COLO829 (cell line): ENCODE measurements around the gene NRBF2.
"Not testable (repeated sequence)": the region's sequence is repeated elsewhere in the genome, so short reads cannot be mapped to it uniquely, and the experiment has no call there.

ENCODE experiments used
- DNase-seq: peaks from one replicate; pipeline ENCODE4 v3.0.0; 2012; ENCODE audit warnings: low spot score

NRBF2 gene

DNA sequence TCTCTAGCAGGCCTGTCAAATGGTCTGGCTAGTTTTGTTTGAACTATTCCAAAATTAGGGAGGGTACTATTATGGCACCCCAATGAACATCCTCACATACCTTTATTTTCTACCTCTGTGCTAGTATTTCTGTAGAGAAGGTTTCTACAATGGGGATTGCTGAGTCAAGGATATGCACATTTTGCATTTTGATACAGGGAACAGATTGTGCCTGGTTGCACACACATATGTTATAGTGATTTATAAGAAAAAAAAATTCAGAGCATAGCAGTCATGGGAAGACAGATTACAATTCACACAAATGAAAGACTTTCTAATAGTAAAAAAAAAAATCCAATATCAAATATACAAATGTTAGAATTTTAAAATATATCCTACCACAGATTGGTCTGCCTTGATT, 14.1 kb upstream of the NRBF2 start:
- no peak for DNase-seq

DNA sequence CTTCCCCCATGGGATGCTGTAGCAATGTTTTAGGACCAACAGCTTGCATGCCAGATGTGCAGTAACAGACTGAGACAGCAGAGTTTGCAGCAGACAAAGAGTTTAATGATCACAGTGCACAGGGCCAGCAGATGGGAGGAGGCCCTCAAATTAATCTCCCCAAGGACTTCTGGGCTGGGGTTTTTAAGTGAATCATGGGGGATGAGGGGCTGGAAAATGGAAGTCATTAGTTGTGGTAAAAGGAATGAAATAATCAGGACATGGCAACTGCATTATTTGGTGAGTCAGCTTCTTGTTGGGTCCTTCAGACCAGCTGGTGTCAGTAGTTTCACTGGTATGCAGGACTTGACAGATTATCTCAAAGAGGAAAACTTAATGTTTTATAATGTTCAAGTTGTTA, 12.6 kb upstream of the NRBF2 start:
- no peak for DNase-seq

DNA sequence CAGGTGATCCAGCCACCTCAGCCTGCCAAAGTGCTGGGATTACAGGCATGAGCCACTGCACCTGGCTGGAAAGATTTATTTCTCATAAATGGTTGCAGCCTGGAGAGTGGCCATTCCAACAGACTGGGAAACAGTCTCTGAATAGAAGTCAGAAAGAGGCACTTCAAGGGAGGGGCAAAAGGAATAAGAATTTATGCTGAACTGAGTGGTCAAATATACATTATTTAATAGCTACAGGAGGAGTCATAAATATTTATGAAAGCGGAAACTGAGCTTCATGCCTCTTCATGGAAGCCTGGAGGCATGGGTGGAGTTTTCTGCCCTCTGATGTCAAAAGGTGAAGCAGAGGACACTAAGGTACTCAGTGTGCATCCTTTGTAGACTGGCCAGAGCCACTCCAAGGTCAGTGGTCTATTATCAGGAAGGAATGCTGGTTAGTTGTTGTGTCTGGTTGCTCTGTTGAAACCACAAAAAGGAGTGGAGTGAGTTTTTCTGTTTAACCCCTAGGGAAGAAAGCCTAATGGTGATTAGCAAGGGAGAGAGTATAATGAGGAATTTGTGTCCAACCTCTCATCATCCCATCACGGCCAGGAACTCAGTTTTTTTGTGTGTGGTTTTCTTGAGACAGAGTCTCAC, 9.3 kb upstream of the NRBF2 start:
- DNase-seq = no peak

DNA sequence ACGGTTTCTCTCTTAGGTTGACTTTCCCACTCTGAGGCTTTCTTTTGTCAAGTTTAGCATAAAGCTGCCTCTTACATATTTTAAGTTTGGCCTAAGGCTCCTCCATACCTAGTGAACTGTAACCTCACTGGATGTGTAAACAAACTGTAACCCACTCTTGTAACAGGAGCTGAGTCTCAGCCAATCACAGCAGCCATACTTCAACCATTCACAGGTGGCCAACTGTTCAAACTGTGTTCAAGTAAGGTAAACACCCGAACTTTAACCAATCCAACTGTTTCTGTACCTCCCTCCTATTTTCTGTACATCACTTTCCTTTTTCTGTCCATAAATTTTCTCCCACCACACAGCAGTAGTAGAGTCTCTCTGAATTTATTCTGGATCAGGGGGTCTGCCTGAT, 7.7 kb upstream of the NRBF2 start:
- DNase-seq = no peak

DNA sequence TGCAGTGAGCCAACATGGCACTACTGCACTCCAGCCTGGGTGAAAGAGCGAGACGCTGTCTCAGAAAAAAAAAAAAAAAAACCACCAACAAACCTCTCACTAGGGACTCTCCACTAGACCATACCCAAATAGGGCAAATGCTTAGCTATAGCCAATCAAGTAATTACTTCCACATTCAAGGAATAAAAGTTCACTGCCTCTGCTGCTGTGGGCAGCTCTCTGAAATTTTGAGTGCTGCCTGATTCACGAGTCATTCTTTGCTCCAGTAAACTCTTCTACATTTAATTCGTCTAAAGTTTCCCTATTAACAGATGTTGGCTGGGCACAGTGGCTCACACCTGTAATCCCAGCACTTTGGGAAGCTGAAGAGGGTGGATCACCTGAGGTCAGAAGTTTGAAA, 4.7 kb upstream of the NRBF2 start:
- no peak for DNase-seq

DNA sequence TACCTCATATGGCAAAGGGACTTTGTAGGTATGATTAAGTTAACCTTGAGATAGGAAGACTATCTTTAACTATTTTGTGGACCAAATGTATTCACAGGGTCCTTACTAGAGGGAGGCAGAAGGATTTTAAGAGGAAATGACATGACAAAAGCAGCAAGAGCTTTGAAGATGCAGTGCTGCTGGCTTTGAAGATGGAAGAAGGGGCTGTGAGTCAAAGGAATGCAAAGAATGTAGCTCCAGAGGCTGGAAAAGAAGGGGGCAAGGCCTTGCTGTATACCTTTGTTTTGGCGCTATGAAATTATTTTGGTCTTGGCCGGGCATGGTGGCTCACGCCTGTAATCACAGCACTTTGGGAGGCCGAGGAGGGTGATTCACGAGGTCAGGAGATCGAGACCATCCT, 3.2 kb upstream of the NRBF2 start:
- DNase-seq = no peak

DNA sequence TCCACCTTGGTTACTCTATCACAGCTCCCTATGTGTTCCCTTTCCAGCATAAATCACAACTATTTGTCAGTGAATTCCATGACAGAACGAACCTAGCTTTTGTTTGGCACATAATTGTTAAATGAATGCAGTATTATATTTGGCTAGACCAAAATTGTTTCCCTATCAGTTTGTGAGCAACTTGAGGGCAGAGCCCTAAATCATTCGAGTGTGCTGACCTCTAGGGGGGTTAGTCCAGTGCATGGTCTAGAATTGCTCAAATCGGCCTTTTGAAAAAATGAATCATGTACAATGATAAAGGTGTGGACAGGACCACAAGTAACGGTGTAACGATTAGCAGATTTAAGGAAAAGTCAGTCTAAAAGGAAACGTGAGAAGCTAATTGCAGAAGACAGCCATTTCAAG, 475 bp upstream of the NRBF2 start:
- DNase-seq = no peak

DNA sequence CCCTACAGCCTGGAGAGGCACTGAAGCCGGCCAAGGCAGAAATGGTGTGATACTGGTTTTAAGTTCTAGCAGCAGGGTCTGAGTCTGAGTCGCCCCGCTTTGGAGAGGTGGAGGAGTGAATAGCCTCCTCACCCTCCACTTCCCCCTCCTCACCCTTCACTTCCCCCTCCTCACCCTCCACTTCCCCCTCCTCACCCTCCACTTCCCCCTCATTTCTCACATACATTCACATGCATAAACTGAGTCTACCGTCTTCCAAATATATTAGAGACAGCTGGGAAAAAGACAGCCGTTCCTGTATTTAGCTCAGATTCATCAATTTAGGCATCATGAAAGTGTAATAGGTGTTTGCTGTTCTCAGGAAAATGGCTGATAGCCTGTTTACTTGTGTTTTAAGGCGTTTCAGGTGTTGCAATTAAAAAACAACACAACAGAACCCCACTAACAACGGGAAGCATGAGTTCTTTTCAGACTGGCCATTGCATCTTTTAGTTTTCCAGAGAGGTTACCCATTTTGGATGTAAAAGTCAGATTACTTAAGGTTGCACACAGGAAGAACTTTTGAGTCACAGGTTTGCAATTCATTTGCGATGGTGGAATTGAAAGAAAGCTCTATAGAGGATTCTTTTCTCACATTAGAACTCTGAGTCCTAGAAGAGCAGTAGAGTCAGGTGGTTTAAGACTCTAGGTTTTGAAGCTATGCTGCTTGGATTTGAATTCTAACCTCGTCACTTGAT, 861 bp downstream of the NRBF2 start:
- DNase-seq = no peak

DNA sequence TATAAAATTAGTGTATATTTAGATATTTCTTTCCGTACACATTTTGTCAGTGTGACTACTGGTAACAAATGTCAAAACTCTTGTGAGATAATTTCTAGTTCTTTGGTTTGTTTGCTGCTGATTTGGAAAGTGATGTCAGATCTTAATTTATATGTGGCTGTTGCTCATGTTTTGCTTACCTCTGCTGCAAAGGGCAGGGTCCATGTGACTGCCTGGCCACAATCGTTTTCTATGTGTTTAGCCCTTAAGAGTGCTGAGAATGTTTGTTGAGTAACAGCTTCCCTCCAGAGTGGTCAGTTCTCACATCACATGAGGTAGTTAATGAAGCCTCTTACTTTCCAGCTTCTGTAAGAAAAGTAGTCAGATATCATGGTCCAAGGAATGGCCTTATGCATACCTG, 4.2 kb downstream of the NRBF2 start:
- DNase-seq = peak; percentile 36

DNA sequence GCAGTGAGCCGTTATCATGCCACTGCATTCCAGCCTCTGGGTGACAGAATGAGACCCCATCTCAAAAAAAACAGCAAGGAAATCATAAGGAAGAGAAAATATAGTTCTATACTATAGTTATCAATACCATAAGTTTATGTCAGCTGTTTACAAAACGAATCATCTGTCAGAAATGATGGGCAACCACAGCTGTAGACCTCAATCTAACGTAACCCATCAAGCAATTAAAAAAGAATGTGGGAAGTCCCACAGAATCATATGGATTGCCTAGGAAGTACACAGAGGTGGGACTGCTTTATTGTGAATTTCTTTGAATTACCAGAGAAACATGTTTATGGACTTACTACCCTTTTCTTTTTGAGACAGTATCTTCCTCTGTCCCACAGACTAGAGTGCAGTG, 6.9 kb downstream of the NRBF2 start:
- DNase-seq = no peak

DNA sequence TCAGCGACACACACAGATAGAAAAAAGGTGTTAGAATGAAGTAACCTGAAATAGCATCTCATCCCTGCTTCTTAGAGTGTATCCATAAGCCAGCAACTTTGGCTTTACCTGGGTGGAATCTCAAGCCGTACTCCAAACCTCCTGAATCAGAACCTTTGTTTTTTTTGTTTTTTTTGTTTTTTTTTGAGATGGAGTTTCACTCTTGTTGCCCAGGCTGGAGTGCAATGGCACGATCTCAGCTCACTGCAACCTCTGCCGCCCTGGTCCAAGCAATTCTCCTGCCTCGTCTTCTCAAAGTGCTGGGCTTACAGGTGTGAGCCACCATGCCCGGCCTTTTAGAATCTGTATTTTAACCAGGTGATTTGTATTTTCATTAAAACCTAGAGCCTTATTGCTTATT, 9.0 kb downstream of the NRBF2 start:
- DNase-seq = no peak

DNA sequence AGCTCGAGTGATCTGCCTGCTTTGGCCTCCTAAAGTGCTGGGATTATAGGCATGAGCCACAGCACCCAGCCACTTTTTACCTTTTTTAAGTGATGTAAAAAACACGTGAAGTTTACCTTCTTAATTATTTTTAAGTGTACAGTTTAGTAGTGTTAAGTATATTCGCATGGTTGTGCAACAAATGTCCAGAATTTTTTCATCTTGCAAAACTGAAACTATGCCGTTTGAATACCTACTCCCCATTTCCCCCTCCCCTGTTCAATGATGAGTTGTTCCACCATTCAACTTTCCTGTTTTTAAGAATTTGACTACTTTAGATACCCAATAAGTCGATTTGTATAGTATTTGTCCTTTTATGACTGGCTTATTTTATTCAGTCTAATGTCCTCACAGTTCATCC, 10.9 kb downstream of the NRBF2 start:
- DNase-seq = no peak

DNA sequence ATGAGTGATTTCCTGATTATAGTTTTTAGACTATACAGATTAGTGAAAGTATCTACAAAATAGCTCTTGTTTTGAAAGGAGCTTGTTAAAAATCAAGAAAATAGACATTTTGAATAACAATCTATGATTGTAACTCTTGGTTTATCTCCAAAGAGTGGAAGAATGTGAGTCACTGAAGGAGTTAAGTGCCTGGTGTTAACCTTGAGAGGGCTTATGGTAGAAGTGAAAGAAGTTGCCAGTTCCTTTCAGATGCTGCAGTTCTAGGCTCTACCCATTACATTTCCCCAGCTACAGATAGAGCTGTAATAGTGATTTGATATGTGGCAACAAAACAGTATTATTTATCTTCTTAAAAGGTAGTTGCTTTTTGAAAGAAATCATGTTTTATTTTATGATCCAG, 12.7 kb downstream of the NRBF2 start:
- DNase-seq = no peak

DNA sequence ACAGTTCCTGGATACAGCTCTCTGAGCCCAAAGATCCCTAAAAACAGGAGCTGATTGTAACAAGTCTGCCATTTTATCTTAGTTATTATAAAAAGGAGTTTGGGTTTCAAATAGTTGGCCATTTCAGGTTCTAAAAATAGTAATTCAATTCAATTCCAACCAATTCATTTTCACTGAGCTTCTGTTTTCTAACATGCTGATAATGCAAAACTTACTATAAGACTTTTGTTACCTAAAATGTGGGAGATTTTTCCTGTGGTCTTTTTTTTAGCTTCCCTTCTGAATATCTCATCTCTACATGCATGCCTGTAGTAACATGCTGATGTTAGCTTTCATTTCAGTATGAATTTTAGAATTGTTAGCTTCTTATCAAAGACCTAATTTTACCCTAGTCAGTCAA, 13.4 kb downstream of the NRBF2 start:
- no peak for DNase-seq

DNA sequence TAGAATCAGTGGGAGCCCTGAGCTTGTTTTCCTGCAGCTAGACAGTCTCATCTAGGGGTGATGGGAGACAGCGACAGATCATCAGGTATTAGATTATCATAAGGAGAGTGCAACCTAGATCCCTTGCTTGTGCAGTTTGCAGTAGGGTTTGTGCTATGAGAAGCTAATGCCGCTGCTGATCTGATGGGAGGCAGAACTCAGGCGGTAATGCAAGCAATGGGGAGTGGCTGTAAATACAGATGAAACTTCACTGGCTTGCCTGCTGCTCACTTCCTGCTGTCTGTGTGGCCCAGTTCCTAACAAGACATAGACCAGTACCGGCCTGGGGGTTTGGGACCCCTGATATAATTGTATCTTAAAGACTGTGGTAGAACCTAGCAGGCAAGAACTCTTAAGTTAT, 17.6 kb downstream of the NRBF2 start:
- DNase-seq = no peak

DNA sequence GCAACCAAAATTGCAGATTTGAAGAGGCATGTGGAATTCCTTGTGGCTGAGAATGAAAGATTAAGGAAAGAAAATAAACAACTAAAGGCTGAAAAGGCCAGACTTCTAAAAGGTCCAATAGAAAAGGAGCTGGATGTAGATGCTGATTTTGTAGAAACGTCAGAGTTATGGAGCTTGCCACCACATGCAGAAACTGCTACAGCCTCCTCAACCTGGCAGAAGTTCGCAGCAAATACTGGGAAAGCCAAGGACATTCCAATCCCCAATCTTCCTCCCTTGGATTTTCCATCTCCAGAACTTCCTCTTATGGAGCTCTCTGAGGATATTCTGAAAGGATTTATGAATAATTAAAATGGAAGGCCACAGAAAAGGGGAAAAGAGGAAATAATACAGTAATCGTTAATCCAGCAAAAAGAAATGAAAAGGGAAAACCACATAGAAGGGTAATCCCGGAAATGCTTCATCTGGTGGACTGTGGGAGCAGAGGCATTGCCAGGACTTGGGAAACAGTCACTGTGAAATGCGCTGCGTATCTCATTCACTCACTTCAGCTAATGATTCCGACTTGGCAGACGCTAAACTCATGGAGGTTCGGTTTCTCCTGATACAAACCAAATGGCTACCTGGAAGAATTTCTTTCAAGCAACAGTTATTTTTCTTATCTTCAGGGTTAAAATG, 20.9 kb downstream of the NRBF2 start:
- not testable (repeated sequence) for DNase-seq

DNA sequence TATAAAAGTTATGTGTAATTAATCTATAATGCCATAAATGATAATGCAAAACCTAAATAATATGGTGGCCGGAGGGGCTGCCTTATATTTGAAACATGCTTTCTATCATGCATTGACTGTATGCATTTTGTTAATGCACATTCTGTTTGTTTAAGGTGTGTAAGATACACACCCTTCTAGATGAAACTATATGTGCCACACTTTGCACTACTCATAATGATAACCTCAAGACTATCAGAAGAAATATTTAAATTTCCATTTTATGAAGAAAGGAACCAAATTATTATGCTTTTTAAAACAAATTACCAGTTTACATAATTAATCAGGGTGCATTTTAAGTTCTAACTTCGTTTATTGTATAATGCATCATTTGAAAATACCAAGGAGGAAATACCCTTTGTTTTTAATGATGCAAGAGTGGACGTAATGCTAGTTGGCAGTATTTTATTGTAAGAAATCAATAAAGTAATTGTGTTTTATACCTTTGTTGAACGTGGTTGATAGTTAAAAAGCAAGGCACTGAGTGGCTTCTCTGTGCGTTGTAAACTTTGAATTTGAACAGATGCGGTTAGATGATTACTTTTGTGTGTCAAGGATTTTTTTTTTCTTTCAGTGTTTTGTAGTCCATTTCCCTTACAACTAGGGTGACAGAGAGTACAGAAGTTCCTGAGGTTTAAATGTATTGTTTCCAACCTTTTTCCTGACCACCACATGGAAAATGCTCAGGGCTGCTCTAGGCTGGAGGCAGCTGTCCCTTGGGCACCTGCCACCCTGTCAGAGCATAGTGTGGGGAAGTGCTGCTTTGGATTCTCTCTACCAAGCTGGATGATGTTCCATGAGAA, 21.6 kb downstream of the NRBF2 start:
- DNase-seq = no peak

DNA sequence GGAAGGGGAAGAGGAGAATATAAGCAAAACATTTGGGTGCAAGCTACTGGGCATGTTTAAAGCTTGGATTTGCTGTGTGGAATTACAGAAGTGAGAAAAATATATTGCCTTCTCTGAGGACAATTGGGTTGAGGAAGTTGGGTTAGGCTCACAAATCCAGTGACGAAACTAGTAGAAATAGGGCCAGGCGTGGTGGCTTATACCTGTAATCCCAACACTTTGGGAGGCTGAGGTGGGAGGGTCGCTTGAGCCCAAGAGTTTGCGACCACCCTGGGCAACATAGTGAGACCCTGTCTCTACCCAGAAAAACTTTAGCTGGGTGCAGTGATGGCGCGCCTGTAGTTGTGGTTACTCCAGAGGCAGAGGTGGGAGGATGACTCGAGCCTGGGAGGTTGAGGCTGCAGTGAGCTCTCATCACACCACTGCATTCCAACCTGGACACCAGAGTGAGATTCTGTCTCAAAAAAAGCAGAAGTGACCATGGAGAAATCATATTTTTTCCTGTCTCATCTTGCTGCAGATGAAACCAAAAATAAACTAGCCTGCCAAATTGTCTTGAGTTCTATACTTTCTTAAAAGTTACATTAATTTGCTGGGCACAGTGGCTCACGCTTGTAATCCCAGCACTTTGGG, 22.4 kb downstream of the NRBF2 start:
- DNase-seq = no peak

DNA sequence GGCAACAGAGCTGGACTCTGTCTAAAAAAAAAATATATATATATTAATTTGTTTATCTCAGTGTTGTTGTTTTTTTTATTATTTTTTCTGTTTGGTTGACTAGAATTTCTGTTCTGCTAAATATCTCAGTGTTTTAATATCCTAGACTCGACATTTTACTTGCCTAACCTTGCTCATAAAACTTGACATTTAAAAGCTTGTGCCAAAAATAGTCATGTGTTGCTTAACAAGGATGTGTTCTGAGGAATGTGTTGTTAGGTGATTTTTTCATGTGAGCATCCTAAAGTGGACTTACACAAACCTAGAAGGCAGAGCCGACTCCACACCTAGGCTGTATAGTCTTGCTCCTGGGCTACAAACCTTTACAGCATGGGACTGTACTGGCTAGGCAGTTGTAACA, 23.1 kb downstream of the NRBF2 start:
- DNase-seq = no peak

DNA sequence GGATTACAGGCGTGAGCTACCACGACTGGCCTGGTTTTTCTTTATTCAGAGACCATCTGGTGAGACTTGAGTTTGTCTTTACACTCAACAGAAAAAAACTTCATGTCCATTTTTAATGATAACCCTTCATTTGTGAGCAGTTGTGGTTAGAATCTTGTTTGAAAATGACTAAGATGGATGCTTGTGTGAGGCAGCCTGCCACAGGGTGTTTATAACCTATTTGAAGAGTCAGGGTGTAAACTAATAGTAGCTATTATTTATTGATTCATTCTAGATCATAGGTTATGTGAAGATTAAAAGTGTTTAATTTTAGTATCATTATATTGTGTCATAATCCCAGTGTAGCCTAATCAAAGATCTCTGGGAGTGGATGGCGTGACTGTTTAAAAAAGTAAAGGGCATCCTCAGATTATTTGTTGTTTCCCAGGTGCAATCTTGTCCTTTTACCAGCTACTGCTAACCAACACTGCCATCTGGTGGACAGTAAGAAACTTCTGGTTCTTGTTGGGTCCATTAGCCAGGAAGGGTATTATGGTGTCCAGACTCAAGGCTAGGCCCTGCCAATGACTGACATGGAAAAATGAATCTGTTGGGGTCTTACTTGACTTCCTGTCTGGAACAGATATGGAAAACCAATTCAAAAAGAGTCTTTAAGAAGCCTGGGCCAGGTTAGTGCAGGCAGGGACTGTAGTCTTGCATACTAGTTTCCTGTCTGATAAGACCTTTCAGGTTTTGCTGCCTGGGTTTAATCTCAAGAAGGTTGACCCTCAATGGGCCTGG, 24.9 kb downstream of the NRBF2 start:
- DNase-seq = peak; percentile 63

DNA sequence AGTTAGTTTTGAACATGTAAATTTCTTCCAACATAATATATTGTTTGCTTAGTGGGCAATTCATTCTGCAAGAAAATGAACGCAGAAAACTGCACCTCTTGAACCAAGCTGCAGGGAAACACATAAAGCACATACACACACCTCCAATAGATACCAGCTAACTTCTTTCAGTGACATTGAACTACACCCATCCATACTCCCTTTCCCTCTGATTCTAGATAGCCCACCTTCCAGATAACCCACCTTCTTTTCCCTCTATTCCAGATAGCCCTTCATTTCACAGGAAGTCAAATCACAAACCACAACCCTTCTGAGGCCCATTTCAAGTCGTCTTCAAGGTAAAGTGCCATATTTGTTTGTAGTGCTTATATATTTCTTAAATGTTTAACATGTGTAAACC, 28.5 kb downstream of the NRBF2 start:
- DNase-seq = no peak
